GM12891 (cell line): ENCODE data around the gene GTF2H2C.
"Not testable (repeated sequence)": the region's sequence is repeated elsewhere in the genome, so short reads cannot be mapped to it uniquely, and the experiment has no call there.

ENCODE experiments used
- PAX5 ChIP-seq: IDR thresholded peaks from 2 replicates; pipeline ENCODE4 v1.6.1; 2011; ENCODE audit warnings: low read length, moderate library complexity, mild to moderate bottlenecking; ENCODE audit not compliant: insufficient read depth, severe bottlenecking
- POLR2A ChIP-seq: IDR thresholded peaks from 2 replicates; pipeline ENCODE4 v1.6.1; 2011; ENCODE audit warnings: low read depth, low read length, control low read depth
- POLR2AphosphoS5 ChIP-seq: IDR thresholded peaks from 2 replicates; pipeline ENCODE4 v1.6.1; 2011; ENCODE audit warnings: low read depth, low read length, control low read depth
- SPI1 ChIP-seq: IDR thresholded peaks from 2 replicates; pipeline ENCODE4 v1.6.1; 2011; ENCODE audit warnings: low read depth, low read length, control low read depth
- TAF1 ChIP-seq: IDR thresholded peaks from 2 replicates; pipeline ENCODE4 v1.6.1; 2011; ENCODE audit warnings: low read depth, low read length, control low read depth

- TF ChIP-seq POLR2A, PAX5, TAF1, POLR2AphosphoS5, SPI1: not testable (repeated sequence)
These were observed 6.2 kb downstream of the GTF2H2C start for GRCh38 chr5:69566172-69566571.
